Measurements from ENCODE around the gene GPR137B.

Gene GPR137B

DNA sequence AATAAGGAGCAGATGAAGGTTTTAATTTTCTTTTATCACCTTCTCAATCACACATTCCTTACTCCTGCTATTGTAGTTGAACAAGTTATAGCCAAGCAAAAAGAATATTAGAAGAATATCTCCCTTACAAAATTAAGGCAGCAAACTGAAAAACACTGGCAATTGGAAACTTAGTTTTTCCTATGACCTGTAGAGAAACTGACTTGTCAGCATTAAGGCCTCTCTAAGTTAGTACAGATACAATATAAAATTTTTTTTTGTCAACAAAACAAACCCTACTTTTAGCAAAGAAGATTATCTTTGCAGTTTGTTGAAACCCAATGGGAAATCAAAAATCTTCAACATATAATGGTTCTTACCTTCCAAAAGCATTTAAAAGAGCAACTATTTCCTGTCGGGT is 78.1 kb downstream of the GPR137B start:
- H3K27me3 ChIP-seq (ENCODE audit: low read depth) = no peaks in the 10 kb centered on the region
- H3K4me3 ChIP-seq = no peak overlapping the region
- H3K36me3 ChIP-seq (replicated peaks) = no peaks in the 10 kb centered on the region
- H3K4me1 ChIP-seq = no peaks in the 10 kb centered on the region
- H3K9me3 ChIP-seq = no peaks in the 10 kb centered on the region
- no peak for DNase-seq (ENCODE audit: low spot score in 2 of 2)
- in situ Hi-C loops (cut with MboI; ENCODE audit: low sequenced_read_pairs) = no loop called here

DNA sequence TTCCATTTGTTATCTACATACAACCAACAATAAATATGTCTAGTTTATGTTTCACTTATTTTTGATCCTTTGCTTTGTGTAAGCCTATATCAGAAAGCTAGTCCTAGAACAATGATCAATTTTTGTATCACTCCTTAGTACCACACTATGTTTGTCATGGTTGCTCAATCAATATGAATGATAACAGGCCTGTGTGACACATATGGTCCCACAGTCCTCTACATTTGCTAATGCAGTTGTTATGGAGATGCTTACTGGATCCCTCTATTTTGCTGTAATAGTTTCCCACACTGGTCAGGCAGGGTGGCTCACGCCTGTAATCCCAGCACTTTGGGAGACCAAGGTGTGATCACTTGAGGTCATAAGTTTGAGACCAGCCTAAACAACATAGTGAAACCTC is 80.3 kb downstream of the GPR137B start:
- DNase-seq (ENCODE audit: low spot score in 2 of 2) = no peak
- Histone ChIP-seq H3K27me3 (ENCODE audit: low read depth) (no peaks in the 10 kb centered on the region), H3K36me3 (replicated peaks) (no peaks in the 10 kb centered on the region), H3K4me1 (no peaks in the 10 kb centered on the region), H3K9me3 (no peaks in the 10 kb centered on the region), H3K4me3 (no peak overlapping the region)
- in situ Hi-C loops (cut with MboI; ENCODE audit: low sequenced_read_pairs) = no loop called here

DNA sequence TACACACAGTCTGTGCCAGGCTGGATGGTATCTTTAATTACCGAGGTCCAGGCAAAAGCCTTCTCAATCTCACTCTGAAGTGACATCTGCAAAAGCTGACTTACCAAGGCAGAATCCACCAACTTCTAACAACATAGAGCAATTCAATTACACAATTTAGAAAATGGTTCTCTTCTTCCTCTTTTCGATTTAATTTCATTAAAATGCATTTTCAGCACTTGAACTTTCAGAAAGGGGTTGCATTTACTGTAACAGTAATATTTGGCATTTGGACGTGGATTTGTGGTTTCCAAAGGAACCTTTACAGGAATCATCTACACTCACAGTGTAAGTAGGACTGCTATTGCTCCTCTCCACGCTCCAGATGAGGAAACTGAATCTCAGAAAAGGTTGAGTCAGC is 86.1 kb downstream of the GPR137B start:
- no peaks in the 10 kb centered on the region for H3K4me1 ChIP-seq
- in situ Hi-C loops (cut with MboI; ENCODE audit: low sequenced_read_pairs) = no loop called here
- no peak for DNase-seq (ENCODE audit: low spot score in 2 of 2)

DNA sequence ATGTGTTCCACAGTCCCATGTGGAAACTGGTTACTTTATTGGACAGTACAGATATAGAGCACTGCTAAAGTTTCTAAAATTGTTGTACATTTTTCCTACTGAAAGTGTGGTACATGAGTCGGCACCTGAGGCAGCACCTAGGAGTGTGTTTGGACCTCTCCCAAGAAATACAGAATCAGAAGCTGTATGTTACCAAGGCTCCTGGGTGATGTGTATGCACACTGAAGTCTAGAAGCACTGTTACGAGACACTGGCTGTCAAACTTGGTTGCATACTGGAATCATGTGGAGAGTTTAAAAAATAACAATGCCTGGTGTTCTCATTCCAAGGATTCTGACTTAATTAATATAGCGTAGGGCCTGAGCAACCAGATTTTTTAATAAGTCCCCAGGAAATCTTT is 92.8 kb downstream of the GPR137B start:
- Histone ChIP-seq H3K27me3 (ENCODE audit: low read depth) (no peaks in the 10 kb centered on the region), H3K4me3 (no peak overlapping the region), H3K9me3 (no peaks in the 10 kb centered on the region), H3K36me3 (replicated peaks) (no peaks in the 10 kb centered on the region), H3K4me1 (no peaks in the 10 kb centered on the region)
- in situ Hi-C loops (cut with MboI; ENCODE audit: low sequenced_read_pairs) = no loop called here
- DNase-seq (ENCODE audit: low spot score in 2 of 2) = no peak

More for the DNA sequence above, 86.1 kb downstream of the GPR137B start:
- Histone ChIP-seq H3K9me3 (no peaks in the 10 kb centered on the region), H3K4me3 (no peak overlapping the region), H3K27me3 (ENCODE audit: low read depth) (no peaks in the 10 kb centered on the region), H3K36me3 (replicated peaks) (no peaks in the 10 kb centered on the region)

GRCh38 chr1:236239092-236239585 is 96.8 kb downstream of the GPR137B start:
- Histone ChIP-seq H3K36me3 (replicated peaks) (no peaks in the 10 kb centered on the region), H3K9me3 (no peaks in the 10 kb centered on the region), H3K4me1 (no peaks in the 10 kb centered on the region), H3K27me3 (ENCODE audit: low read depth) (no peaks in the 10 kb centered on the region), H3K4me3 (no peak overlapping the region)
- DNase-seq (ENCODE audit: low spot score in 2 of 2) = no peak
- in situ Hi-C loops (cut with MboI; ENCODE audit: low sequenced_read_pairs) = no loop called here

GRCh38 chr1:236240675-236241074 is 98.3 kb downstream of the GPR137B start:
- in situ Hi-C loops (cut with MboI; ENCODE audit: low sequenced_read_pairs) = no loop called here
- no peaks in the 10 kb centered on the region for H3K9me3 ChIP-seq
- H3K4me1 ChIP-seq = no peaks in the 10 kb centered on the region
- DNase-seq (ENCODE audit: low spot score in 2 of 2) = no peak
- H3K4me3 ChIP-seq = no peak overlapping the region
- H3K27me3 ChIP-seq (ENCODE audit: low read depth) = no peaks in the 10 kb centered on the region
- H3K36me3 ChIP-seq (replicated peaks) = no peaks in the 10 kb centered on the region

DNA sequence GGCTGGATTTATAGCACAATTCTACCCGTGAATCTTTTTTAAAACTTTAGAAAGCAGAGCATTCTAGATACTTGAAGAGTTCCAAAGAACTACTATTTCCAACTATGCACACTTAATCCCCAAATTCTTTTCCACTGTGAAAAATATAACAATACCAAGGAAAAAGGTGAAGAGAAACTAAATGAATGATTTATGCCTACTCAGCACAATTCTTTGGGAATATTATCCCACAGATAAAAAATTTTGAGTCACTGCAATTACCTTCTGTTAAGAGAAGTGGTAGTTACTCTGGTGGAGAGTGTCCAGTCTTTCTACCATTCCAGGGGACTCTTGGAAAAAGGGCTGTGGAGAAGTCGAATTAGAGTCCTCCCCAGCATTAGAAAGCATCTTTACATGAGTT is 100.2 kb downstream of the GPR137B start:
- no peaks in the 10 kb centered on the region for H3K9me3 ChIP-seq
- no peak overlapping the region for H3K4me3 ChIP-seq
- in situ Hi-C loops (cut with MboI; ENCODE audit: low sequenced_read_pairs) = no loop called here
- no peak for DNase-seq (ENCODE audit: low spot score in 2 of 2)
- no peaks in the 10 kb centered on the region for H3K4me1 ChIP-seq
- no peaks in the 10 kb centered on the region for H3K36me3 ChIP-seq (replicated peaks)
- H3K27me3 ChIP-seq (ENCODE audit: low read depth) = no peaks in the 10 kb centered on the region

- H3K4me3 ChIP-seq = no peak overlapping the region
- in situ Hi-C loops (cut with MboI; ENCODE audit: low sequenced_read_pairs) = no loop called here
- no peak for DNase-seq (ENCODE audit: low spot score in 2 of 2)
- no peaks in the 10 kb centered on the region for H3K9me3 ChIP-seq
- H3K27me3 ChIP-seq (ENCODE audit: low read depth) = no peaks in the 10 kb centered on the region
- no peaks in the 10 kb centered on the region for H3K36me3 ChIP-seq (replicated peaks)
- no peaks in the 10 kb centered on the region for H3K4me1 ChIP-seq
These were observed 104.9 kb downstream of the GPR137B start for GRCh38 chr1:236247286-236247685.

DNA sequence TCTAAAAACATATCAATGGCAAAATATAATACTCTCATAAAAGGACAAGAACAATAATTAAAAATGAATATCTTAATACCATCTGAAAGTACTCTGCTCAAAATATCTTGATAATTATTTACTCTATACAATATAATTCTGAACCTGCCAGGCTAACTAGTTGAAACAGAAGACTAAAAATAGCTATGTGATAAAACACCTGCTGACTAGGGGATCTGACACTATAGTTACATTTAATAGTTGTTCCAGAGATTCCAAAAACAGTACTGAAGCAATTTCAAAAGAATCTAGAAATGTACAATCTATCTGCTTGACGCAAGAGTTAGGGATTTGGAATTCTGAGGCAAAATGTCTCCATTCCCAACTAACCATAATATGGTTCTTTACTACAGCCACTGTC is 109.2 kb downstream of the GPR137B start:
- Histone ChIP-seq H3K27me3 (ENCODE audit: low read depth) (no peaks in the 10 kb centered on the region), H3K36me3 (replicated peaks) (no peaks in the 10 kb centered on the region), H3K4me3 (no peak overlapping the region), H3K4me1 (no peaks in the 10 kb centered on the region), H3K9me3 (no peaks in the 10 kb centered on the region)
- in situ Hi-C loops (cut with MboI; ENCODE audit: low sequenced_read_pairs) = no loop called here
- no peak for DNase-seq (ENCODE audit: low spot score in 2 of 2)

DNA sequence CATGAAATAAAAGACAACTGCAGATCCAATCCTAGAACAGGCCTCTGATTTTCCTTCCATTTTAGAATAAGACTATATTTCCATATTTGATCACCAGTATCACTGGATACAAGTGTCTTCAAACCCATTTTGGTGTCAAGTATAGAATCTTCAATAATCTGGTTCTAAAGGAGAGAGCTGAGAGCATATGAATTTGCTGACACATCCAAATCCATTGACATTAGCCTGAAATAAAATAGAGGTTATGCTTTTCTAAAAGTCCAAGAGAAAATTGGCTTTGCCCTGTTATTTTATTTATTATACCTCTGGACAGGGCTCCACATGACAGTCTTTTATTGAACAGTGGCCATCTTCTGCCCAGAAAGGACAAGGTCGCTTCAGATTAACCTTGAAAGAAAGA is 110.8 kb downstream of the GPR137B start:
- Histone ChIP-seq H3K4me1 (no peaks in the 10 kb centered on the region), H3K9me3 (no peaks in the 10 kb centered on the region), H3K27me3 (ENCODE audit: low read depth) (no peaks in the 10 kb centered on the region), H3K36me3 (replicated peaks) (no peaks in the 10 kb centered on the region), H3K4me3 (no peak overlapping the region)
- in situ Hi-C loops (cut with MboI; ENCODE audit: low sequenced_read_pairs) = no loop called here
- DNase-seq (ENCODE audit: low spot score in 2 of 2) = no peak

DNA sequence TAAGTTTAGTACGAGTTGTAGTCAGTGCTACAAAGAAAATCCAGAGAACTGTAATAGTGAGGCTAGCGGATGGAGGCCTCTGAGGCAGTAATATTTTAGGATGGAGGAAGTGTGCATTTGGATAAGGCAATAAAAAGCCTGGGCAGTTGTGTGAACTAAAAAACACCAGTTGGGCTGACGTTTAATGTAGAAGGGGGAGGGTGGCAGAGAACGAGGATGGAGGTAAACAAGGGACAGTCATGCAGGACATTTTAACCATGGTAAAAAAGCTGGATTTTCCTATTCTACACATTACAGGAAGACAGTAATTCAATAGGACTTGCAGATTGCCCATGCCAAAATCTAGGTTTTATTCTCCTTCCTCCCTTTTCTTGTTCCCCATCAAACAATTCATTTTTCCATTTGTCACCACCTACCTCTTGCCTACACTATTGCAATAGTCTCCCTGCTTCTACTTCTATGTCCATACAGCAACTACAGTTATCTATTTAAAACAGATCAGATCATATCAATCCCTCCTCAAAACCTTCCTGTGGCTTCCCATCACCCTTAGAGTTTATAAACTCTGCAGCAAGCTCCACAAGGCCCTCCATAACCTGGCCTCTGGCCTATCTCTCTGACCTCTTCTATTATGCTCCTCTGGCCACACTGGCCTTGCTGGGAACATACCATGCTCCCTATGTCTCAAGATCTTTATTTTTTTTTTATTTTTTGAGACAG is 111.7 kb downstream of the GPR137B start:
- no peak overlapping the region for H3K4me3 ChIP-seq
- H3K9me3 ChIP-seq = no peaks in the 10 kb centered on the region
- no peak for DNase-seq (ENCODE audit: low spot score in 2 of 2)
- no peaks in the 10 kb centered on the region for H3K27me3 ChIP-seq (ENCODE audit: low read depth)
- in situ Hi-C loops (cut with MboI; ENCODE audit: low sequenced_read_pairs) = no loop called here
- H3K36me3 ChIP-seq (replicated peaks) = no peaks in the 10 kb centered on the region
- H3K4me1 ChIP-seq = no peaks in the 10 kb centered on the region

DNA sequence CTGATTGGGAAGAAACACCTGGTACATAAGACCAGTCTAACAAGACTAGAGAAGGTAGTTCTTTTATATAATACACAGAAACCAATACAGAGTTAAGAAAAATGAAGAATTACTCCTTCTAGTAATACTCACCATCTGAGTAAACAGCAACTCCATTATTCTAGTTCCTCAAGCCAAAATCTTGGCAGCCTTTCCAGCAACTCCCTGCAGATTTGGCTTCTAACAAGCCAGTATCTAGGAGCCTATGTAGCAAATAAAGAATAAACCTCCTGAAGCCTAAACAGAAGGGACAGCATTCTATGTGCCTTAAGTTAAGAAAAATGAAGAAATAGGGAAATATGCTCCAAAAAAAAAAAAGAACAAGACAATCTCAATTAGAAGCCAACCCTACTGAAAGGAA is 114.9 kb downstream of the GPR137B start:
- 0 out of 2 replicates have a peak, but pooled peaks cover 2% of the 10 kb centered on the region for H3K9me3 ChIP-seq
- no peaks in the 10 kb centered on the region for H3K27me3 ChIP-seq (ENCODE audit: low read depth)
- DNase-seq (ENCODE audit: low spot score in 2 of 2) = no peak
- no peaks in the 10 kb centered on the region for H3K36me3 ChIP-seq (replicated peaks)
- H3K4me3 ChIP-seq = no peak overlapping the region
- H3K4me1 ChIP-seq = no peaks in the 10 kb centered on the region
- in situ Hi-C loops (cut with MboI; ENCODE audit: low sequenced_read_pairs) = no loop called here

GRCh38 chr1:236258114-236258622 is 115.8 kb downstream of the GPR137B start:
- no peak for DNase-seq (ENCODE audit: low spot score in 2 of 2)
- Histone ChIP-seq H3K9me3 (0 out of 2 replicates have a peak, but pooled peaks cover 2% of the 10 kb centered on the region), H3K4me3 (no peak overlapping the region), H3K27me3 (ENCODE audit: low read depth) (no peaks in the 10 kb centered on the region), H3K36me3 (replicated peaks) (no peaks in the 10 kb centered on the region), H3K4me1 (no peaks in the 10 kb centered on the region)
- in situ Hi-C loops (cut with MboI; ENCODE audit: low sequenced_read_pairs) = no loop called here
